ENCODE results near the gene ZC3H18.

GRCh38 chr16:88588148-88588547 lies 17.9 kb downstream of the ZC3H18 start:
- TF ChIP-seq CTCF (conservative IDR thresholded peaks at IDR 0.05) (no peak), ZFX (IDR thresholded peaks at IDR 0.05) (no peak)
